ENCODE measurements around the gene UBE2H. TPM values are rescaled to one million over a fixed set of nuclear protein-coding genes. Genes with fewer than 3 reads are reported as not detected.
"Not testable (repeated sequence)": the region's sequence is repeated elsewhere in the genome, so short reads cannot be mapped to it uniquely, and the experiment has no call there.

Gene UBE2H
- polyA plus RNA-seq, 4 donors = 15.0 to 38.8 (median 18.6) TPM

- Histone ChIP-seq H3K9me3 (ENCODE audit: control insufficient read depth in 2 of 2, insufficient read depth in 1 of 2, low read depth in 1 of 2, low read length in 1 of 2) (no peaks in the 10 kb centered on the region), H3K36me3 (ENCODE audit: control insufficient read depth in 3 of 3, insufficient read depth in 2 of 3, low read depth in 1 of 3, low read length in 3 of 3) (peaks cover 5 to 31% (median 7%) of the 10 kb centered on the region in 3 donors), H3K4me3 (ENCODE audit: low read depth in 1 of 3, low read length in 3 of 3) (no peak overlapping the region), H3K27ac (ENCODE audit: low read depth in 1 of 3, low read length in 2 of 3) (no peak overlapping the region), H3K4me1 (ENCODE audit: control insufficient read depth in 3 of 3, insufficient read depth in 2 of 3, low read depth in 1 of 3, low read length in 2 of 3) (peaks cover 0 to 2% (median 0%) of the 10 kb centered on the region in 3 donors), H3K27me3 (ENCODE audit: control insufficient read depth in 3 of 3, insufficient read depth in 3 of 3, low read length in 3 of 3) (no peaks in the 10 kb centered on the region)
- FAIRE-seq (no peak), DNase-seq (no peak)
These were observed 54.8 kb downstream of the UBE2H start for GRCh38 chr7:129898007-129898406.

GRCh38 chr7:129896568-129897382, 56.0 kb downstream of the UBE2H start:
- H3K27ac ChIP-seq (ENCODE audit: low read depth in 1 of 3, low read length in 2 of 3) = no peak overlapping the region
- H3K4me1 ChIP-seq (ENCODE audit: control insufficient read depth in 3 of 3, insufficient read depth in 2 of 3, low read depth in 1 of 3, low read length in 2 of 3) = no peaks in the 10 kb centered on the region
- peaks cover 5 to 26% (median 6%) of the 10 kb centered on the region in 3 donors for H3K36me3 ChIP-seq (ENCODE audit: control insufficient read depth in 3 of 3, insufficient read depth in 2 of 3, low read depth in 1 of 3, low read length in 3 of 3)
- H3K4me3 ChIP-seq (ENCODE audit: low read depth in 1 of 3, low read length in 3 of 3) = no peak overlapping the region
- H3K27me3 ChIP-seq (ENCODE audit: control insufficient read depth in 3 of 3, insufficient read depth in 3 of 3, low read length in 3 of 3) = no peaks in the 10 kb centered on the region
- WGBS, 3 donors = 69 to 83% (median 75%) methylated on average over 6 of the region's 6 CpGs
- FAIRE-seq (no peak), DNase-seq (no peak)
- no peaks in the 10 kb centered on the region for H3K9me3 ChIP-seq (ENCODE audit: control insufficient read depth in 2 of 2, insufficient read depth in 1 of 2, low read depth in 1 of 2, low read length in 1 of 2)

DNA sequence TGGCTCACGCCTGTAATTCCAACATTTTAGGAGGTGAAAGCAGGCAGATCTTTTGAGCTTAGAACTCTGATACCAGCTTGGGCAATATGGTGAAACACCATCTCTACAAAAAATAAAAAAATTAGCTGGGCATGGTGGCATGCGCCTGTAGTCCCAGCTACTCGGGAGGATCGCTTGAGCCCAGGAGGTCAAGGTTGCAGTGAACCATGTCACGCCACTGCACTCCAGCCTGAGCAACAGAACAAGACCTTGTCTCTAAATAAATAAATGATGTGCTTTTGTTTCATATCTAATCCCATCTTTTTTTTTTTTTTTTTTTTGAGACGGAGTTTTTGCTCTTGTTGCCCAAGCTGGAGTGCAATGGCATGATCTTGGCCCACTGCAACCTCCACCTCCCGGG, 58.6 kb downstream of the UBE2H start:
- H3K4me1 ChIP-seq (ENCODE audit: control insufficient read depth in 3 of 3, insufficient read depth in 2 of 3, low read depth in 1 of 3, low read length in 2 of 3); H3K4me3 ChIP-seq (ENCODE audit: low read depth in 1 of 3, low read length in 3 of 3); H3K9me3 ChIP-seq (ENCODE audit: control insufficient read depth in 2 of 2, insufficient read depth in 1 of 2, low read depth in 1 of 2, low read length in 1 of 2); DNase-seq; H3K27ac ChIP-seq (ENCODE audit: low read depth in 1 of 3, low read length in 2 of 3); H3K27me3 ChIP-seq (ENCODE audit: control insufficient read depth in 3 of 3, insufficient read depth in 3 of 3, low read length in 3 of 3); FAIRE-seq: not testable (repeated sequence)
- WGBS, 3 donors = 91 to 96% (median 95%) methylated on average over 7 of the region's 7 CpGs
- H3K36me3 ChIP-seq (ENCODE audit: control insufficient read depth in 3 of 3, insufficient read depth in 2 of 3, low read depth in 1 of 3, low read length in 3 of 3) = peaks cover 2 to 26% (median 5%) of the 10 kb centered on the region in 3 donors

DNA sequence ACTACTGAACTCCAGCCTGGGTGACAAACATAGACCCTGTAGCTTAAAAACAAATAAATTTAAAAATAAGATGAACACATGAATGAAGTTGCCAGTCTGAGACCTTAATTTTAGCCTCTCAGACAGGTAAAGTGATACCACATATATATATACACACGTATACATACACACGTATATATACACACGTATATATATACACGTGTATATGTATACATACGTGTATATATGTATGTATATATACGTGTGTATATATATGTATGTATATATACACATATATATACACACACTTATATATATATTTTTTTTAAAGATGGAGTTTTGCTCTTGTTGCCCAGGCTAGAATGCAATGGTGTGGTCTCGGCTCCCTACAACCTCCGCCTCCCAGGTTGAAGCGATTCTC, 62.7 kb downstream of the UBE2H start:
- FAIRE-seq = no peak
- DNase-seq = no peak
- no peak overlapping the region for H3K4me3 ChIP-seq (ENCODE audit: low read depth in 1 of 3, low read length in 3 of 3)
- peaks cover 2 to 17% (median 4%) of the 10 kb centered on the region in 3 donors for H3K36me3 ChIP-seq (ENCODE audit: control insufficient read depth in 3 of 3, insufficient read depth in 2 of 3, low read depth in 1 of 3, low read length in 3 of 3)
- H3K27ac ChIP-seq (ENCODE audit: low read depth in 1 of 3, low read length in 2 of 3) = no peak overlapping the region
- no peaks in the 10 kb centered on the region for H3K9me3 ChIP-seq (ENCODE audit: control insufficient read depth in 2 of 2, insufficient read depth in 1 of 2, low read depth in 1 of 2, low read length in 1 of 2)
- no peaks in the 10 kb centered on the region for H3K4me1 ChIP-seq (ENCODE audit: control insufficient read depth in 3 of 3, insufficient read depth in 2 of 3, low read depth in 1 of 3, low read length in 2 of 3)
- WGBS, 3 donors = 92 to 94% (median 94%) methylated on average over 9 of the region's 9 CpGs
- H3K27me3 ChIP-seq (ENCODE audit: control insufficient read depth in 3 of 3, insufficient read depth in 3 of 3, low read length in 3 of 3) = no peaks in the 10 kb centered on the region

DNA sequence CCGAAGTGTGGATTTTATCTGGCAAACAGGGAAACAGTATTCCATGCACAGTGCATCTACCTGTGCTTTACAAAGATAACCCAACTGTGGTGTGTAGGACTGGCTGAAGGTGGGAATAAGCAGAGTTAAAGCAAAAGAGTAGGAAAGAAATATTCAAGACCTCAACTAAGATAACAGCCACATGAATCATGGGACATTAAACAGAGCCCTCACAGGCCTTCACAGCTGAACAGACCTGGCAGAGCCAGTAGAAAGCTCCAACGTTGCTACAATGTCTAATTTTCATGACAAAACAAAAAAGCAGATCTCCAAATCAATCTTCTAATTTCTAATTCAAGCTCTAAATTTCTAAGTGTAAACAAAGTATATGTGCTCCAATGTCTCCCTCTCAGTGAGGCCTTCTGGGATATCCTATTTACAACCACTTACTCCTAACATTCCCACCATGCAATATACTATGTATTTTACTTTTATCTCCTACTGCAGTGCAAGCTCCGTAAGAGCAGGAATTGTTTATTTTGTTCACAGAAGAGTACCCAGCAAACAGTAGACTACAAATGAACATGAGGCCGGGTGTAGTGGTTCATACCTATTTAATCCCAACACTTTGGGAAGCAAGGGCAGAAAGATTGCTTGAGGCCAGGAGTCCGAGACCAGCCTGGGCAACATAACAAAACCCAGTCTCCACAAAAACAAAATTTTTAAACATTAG, 63.5 kb downstream of the UBE2H start:
- 69 to 77% (median 74%) methylated on average over 5 of the region's 5 CpGs for WGBS, 3 donors
- H3K4me3 ChIP-seq (ENCODE audit: low read depth in 1 of 3, low read length in 3 of 3) = no peak overlapping the region

DNA sequence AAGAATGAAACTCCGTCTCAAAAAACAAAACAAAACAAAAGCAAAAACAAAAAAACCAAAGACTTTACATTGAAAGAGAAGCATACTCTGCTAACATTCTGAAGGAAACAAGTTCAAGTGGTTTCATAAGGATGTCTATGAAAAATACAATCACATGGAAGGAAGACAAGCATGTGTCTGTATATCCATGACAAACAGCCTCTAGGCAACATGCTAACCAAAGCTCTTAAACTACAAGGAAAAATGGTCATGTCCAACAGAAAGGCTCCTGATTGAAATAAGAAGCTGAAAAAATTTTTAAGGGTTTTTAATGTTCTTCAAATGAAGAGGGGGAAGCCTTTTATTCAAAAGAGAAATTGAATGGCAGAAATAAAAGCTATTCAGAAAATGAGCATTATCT, 64.9 kb downstream of the UBE2H start:
- Histone ChIP-seq H3K27ac (ENCODE audit: low read depth in 1 of 3, low read length in 2 of 3) (no peak overlapping the region), H3K27me3 (ENCODE audit: control insufficient read depth in 3 of 3, insufficient read depth in 3 of 3, low read length in 3 of 3) (no peaks in the 10 kb centered on the region), H3K4me3 (ENCODE audit: low read depth in 1 of 3, low read length in 3 of 3) (no peak overlapping the region), H3K9me3 (ENCODE audit: control insufficient read depth in 2 of 2, insufficient read depth in 1 of 2, low read depth in 1 of 2, low read length in 1 of 2) (no peaks in the 10 kb centered on the region), H3K4me1 (ENCODE audit: control insufficient read depth in 3 of 3, insufficient read depth in 2 of 3, low read depth in 1 of 3, low read length in 2 of 3) (no peaks in the 10 kb centered on the region), H3K36me3 (ENCODE audit: control insufficient read depth in 3 of 3, insufficient read depth in 2 of 3, low read depth in 1 of 3, low read length in 3 of 3) (peaks cover 0 to 17% (median 4%) of the 10 kb centered on the region in 3 donors)
- no peak for FAIRE-seq
- WGBS, 3 donors = 82 to 100% (median 84%) methylated on average over 1 of the region's 1 CpG
- DNase-seq = no peak

More for the DNA sequence above, 63.5 kb downstream of the UBE2H start:
- H3K9me3 ChIP-seq (ENCODE audit: control insufficient read depth in 2 of 2, insufficient read depth in 1 of 2, low read depth in 1 of 2, low read length in 1 of 2) = no peaks in the 10 kb centered on the region
- no peaks in the 10 kb centered on the region for H3K27me3 ChIP-seq (ENCODE audit: control insufficient read depth in 3 of 3, insufficient read depth in 3 of 3, low read length in 3 of 3)
- FAIRE-seq (no peak), DNase-seq (no peak)
- H3K27ac ChIP-seq (ENCODE audit: low read depth in 1 of 3, low read length in 2 of 3) = no peak overlapping the region
- no peaks in the 10 kb centered on the region for H3K4me1 ChIP-seq (ENCODE audit: control insufficient read depth in 3 of 3, insufficient read depth in 2 of 3, low read depth in 1 of 3, low read length in 2 of 3)
- peaks cover 0 to 19% (median 4%) of the 10 kb centered on the region in 3 donors for H3K36me3 ChIP-seq (ENCODE audit: control insufficient read depth in 3 of 3, insufficient read depth in 2 of 3, low read depth in 1 of 3, low read length in 3 of 3)

- H3K4me3 ChIP-seq (ENCODE audit: low read depth in 1 of 3, low read length in 3 of 3) = no peak overlapping the region
- 89 to 92% (median 89%) methylated on average over 3 of the region's 3 CpGs for WGBS, 3 donors
- no peak for DNase-seq
- H3K36me3 ChIP-seq (ENCODE audit: control insufficient read depth in 3 of 3, insufficient read depth in 2 of 3, low read depth in 1 of 3, low read length in 3 of 3) = peaks cover 0 to 17% (median 4%) of the 10 kb centered on the region in 3 donors
- no peak for FAIRE-seq
- H3K9me3 ChIP-seq (ENCODE audit: control insufficient read depth in 2 of 2, insufficient read depth in 1 of 2, low read depth in 1 of 2, low read length in 1 of 2) = no peaks in the 10 kb centered on the region
- H3K4me1 ChIP-seq (ENCODE audit: control insufficient read depth in 3 of 3, insufficient read depth in 2 of 3, low read depth in 1 of 3, low read length in 2 of 3) = no peaks in the 10 kb centered on the region
- H3K27me3 ChIP-seq (ENCODE audit: control insufficient read depth in 3 of 3, insufficient read depth in 3 of 3, low read length in 3 of 3) = no peaks in the 10 kb centered on the region
- H3K27ac ChIP-seq (ENCODE audit: low read depth in 1 of 3, low read length in 2 of 3) = no peak overlapping the region
These were observed 66.0 kb downstream of the UBE2H start for GRCh38 chr7:129886818-129887186.

- H3K4me3 ChIP-seq (ENCODE audit: low read depth in 1 of 3, low read length in 3 of 3) = no peak overlapping the region
- no peaks in the 10 kb centered on the region for H3K27me3 ChIP-seq (ENCODE audit: control insufficient read depth in 3 of 3, insufficient read depth in 3 of 3, low read length in 3 of 3)
- DNase-seq (no peak), FAIRE-seq (no peak)
- 79 to 85% (median 84%) methylated on average over 3 of the region's 3 CpGs for WGBS, 3 donors
- no peaks in the 10 kb centered on the region for H3K9me3 ChIP-seq (ENCODE audit: control insufficient read depth in 2 of 2, insufficient read depth in 1 of 2, low read depth in 1 of 2, low read length in 1 of 2)
- H3K4me1 ChIP-seq (ENCODE audit: control insufficient read depth in 3 of 3, insufficient read depth in 2 of 3, low read depth in 1 of 3, low read length in 2 of 3) = no peaks in the 10 kb centered on the region
- H3K27ac ChIP-seq (ENCODE audit: low read depth in 1 of 3, low read length in 2 of 3) = no peak overlapping the region
- peaks cover 0 to 14% (median 4%) of the 10 kb centered on the region in 3 donors for H3K36me3 ChIP-seq (ENCODE audit: control insufficient read depth in 3 of 3, insufficient read depth in 2 of 3, low read depth in 1 of 3, low read length in 3 of 3)
These were observed 66.5 kb downstream of the UBE2H start for GRCh38 chr7:129886167-129886817.

All from small intestine (tissue), 7 donors.